Activated T-helper 2 cell treated with anti-CD3 and anti-CD28 coated beads, Interferon-gamma antibody, Interleukin-2, Interleukin-4, amounts not matched to agents 10 μg/mL and 5 μg/mL and 100 μg/mL, durations not matched to agents 14 hours and 24 hours and 36 hours (primary cell): ENCODE data around the gene RNF103. TPM values are rescaled to one million over a fixed set of nuclear protein-coding genes. Genes with fewer than 3 reads are reported as not detected.
"Not testable (repeated sequence)": the region's sequence is repeated elsewhere in the genome, so short reads cannot be mapped to it uniquely, and the experiment has no call there.

Source experiments
- DNase-seq: peaks from one replicate; pipeline ENCODE4 v3.0.0; 2021; ENCODE audit warnings: low spot score
- H3K27ac Mint-ChIP-seq: one replicate; pipeline ENCODE4 v1.8.0; 2021; ENCODE audit warnings: mixed read lengths
- H3K27me3 Mint-ChIP-seq: one replicate; pipeline ENCODE4 v1.8.0; 2021; ENCODE audit warnings: low read depth, mixed read lengths
- H3K36me3 Mint-ChIP-seq: one replicate; pipeline ENCODE4 v1.8.0; 2021; ENCODE audit warnings: low read depth, mixed read lengths
- H3K4me1 Mint-ChIP-seq: one replicate; pipeline ENCODE4 v1.8.0; 2021; ENCODE audit warnings: low read depth, mixed read lengths
- H3K4me3 Mint-ChIP-seq: one replicate; pipeline ENCODE4 v1.8.0; 2021; ENCODE audit warnings: low read depth, mild to moderate bottlenecking, moderate library complexity, mixed read lengths
- H3K9me3 Mint-ChIP-seq: one replicate; pipeline ENCODE4 v1.8.0; 2021; ENCODE audit warnings: mixed read lengths
- intact Hi-C: fragments of 100-400 bp; cut with micrococcal nuclease; formaldehyde crosslinking; loops from one replicate; pipeline ENCODE4 v1.15.1; 2023
- total RNA-seq: library from RNA; stranded (reverse); gene quantifications from 2 replicates; pipeline ENCODE4 v1.2.3, GENCODE V29; 2022

RNF103 gene
- 12.4 and 12.7 TPM in 2 replicates for total RNA-seq

DNA sequence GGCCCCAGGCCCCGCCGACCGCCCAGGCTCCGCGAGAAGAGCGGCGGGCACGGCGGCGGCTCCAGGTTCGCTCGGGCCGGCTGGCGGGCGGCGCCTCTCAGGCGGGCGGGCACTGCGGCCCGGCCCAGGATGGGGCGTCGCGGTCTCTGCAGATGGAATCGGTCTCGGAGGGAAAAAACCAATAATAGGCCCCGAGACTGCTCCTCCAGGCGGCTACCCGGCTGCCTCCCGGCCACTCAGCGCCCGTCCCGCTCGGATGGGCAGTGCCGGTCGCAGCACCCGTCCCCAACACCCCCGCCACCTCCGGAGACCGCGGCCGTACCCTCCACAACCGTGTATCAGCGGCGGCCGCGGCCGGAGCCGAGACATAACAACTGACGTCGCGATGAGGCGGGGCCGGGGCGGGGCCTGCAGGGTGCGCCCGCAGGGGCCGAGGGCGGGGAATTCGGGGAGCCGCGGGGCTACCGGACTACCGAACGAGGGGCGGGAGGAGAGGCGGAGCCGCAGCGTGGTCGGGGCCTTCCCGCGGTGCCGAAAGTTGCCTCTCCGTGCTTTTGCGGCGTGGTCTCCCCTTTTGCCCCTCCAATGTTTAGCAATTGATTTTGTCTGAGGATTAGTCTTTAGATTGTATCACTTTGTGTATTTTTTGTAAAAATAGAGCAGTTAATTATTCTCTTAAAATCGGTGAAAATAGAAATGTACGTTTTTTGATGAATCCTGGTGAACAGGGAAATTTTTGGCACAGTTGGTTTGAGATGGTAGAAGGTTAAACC is at the start of gene RNF103:
Gene RNF103, minus strand, starts transcription at position 372 of the 773 bp plus-strand sequence. CDS start 979 bp downstream, outside the sequence.
- no peaks in the 10 kb centered on the region for H3K9me3 Mint-ChIP-seq
- peaks cover 15% of the 10 kb centered on the region for H3K27me3 Mint-ChIP-seq
- H3K27ac Mint-ChIP-seq: peak within 1 kb of the TSS; percentile 94
- DNase-seq: peak; percentile 91
- H3K4me1 Mint-ChIP-seq: peaks cover 23% of the 10 kb centered on the region
- H3K4me3 Mint-ChIP-seq: peak within 1 kb of the TSS; percentile 93
- intact Hi-C loops: loop anchor here (1.0 to 5.0 kb wide), 6 partner anchors 39 to 426 kb away; partner anchors contain the start of genes CHMP3, IMMT and MRPL35
- H3K36me3 Mint-ChIP-seq: peaks cover 15% of the 10 kb centered on the region

DNA sequence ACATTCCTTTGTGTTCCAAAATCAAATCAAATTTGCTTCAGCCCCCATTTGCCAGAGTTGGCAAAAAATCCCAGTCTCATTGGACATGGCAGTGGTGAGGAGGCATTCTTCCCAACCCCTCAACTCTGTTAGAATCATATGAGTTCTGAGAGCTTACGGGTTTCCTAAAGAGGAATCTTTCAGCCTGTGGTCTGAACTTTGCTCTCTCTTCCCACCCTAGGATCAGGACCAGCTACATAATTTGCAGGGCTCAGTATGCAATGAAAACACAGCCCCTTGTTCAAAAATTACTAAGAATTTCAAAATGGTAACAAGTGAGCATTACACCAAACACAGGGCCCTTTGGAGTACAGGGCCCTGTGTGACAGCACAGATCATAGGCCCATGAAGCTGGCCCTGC is 49.3 kb upstream of the RNF103 start:
- Mint-ChIP-seq H3K27me3 (peaks cover 3% of the 10 kb centered on the region), H3K36me3 (no peaks in the 10 kb centered on the region), H3K27ac (no peak overlapping the region), H3K9me3 (no peaks in the 10 kb centered on the region), H3K4me3 (no peak overlapping the region), H3K4me1 (no peaks in the 10 kb centered on the region)
- DNase-seq: no peak
- intact Hi-C loops: no loop called here

GRCh38 chr2:86672027-86672545 is 48.4 kb upstream of the RNF103 start:
- Mint-ChIP-seq H3K27ac (no peak overlapping the region), H3K4me1 (no peaks in the 10 kb centered on the region), H3K4me3 (no peak overlapping the region), H3K9me3 (peaks cover 5% of the 10 kb centered on the region), H3K36me3 (no peaks in the 10 kb centered on the region), H3K27me3 (no peaks in the 10 kb centered on the region)
- intact Hi-C loops: no loop called here
- DNase-seq: no peak

DNA sequence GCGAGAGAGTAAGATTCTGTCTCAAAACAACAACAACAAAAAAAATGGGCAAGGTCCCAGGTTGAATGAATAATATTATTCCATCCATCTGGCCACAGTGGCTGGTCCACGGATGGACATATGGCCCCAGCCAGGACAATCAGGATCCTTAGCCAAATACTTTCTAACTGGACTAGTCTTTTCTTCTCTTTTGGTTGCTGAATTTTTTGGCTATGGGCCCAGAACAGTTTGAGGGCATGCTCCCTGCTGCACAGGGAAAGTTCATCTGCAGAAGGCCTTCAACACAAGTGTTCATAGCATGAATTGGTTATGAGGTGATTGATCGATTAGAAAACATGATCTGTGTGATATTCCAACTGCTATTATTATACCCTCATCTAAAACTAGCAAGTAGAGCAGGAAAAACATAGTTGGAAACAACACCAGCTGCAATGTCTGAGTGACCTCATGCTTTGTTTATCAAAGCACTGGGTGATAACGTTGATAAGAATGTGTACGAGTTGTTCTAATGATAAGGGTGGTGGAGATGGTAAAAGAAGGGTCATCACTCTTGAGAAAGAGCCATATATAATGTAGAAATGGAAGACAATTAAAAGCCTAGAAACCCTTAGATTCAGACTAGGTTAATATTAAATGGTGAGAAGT is 47.8 kb upstream of the RNF103 start:
- intact Hi-C loops: no loop called here
- H3K4me1 Mint-ChIP-seq: no peaks in the 10 kb centered on the region

DNA sequence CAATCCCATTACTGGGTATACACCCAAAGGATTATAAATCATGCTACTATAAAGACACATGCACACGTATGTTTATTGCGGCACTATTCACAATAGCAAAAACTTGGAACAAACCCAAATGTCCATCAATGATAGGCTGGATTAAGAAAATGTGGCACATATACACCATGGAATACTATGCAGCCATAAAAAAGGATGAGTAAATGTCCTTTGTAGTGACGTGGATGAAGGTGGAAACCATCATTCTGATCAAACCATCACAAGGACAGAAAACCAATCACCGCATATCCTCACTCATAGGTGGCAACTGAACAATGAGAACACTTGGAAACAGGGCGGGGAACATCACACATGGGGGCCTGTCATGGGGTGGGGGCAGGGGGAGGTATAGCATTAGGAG is 45.7 kb upstream of the RNF103 start:
- H3K36me3 Mint-ChIP-seq, H3K4me3 Mint-ChIP-seq, H3K4me1 Mint-ChIP-seq, H3K27ac Mint-ChIP-seq, H3K9me3 Mint-ChIP-seq, intact Hi-C loops, H3K27me3 Mint-ChIP-seq, DNase-seq: not testable (repeated sequence)

More for the DNA sequence above, 47.8 kb upstream of the RNF103 start:
- Mint-ChIP-seq H3K27ac (no peak overlapping the region), H3K9me3 (peaks cover 5% of the 10 kb centered on the region), H3K36me3 (no peaks in the 10 kb centered on the region), H3K4me3 (no peak overlapping the region), H3K27me3 (no peaks in the 10 kb centered on the region)
- no peak for DNase-seq

- Mint-ChIP-seq H3K9me3 (peaks cover 20% of the 10 kb centered on the region), H3K4me1 (no peaks in the 10 kb centered on the region), H3K27ac (no peak overlapping the region), H3K36me3 (no peaks in the 10 kb centered on the region), H3K4me3 (no peak overlapping the region), H3K27me3 (peaks cover 1% of the 10 kb centered on the region)
- DNase-seq: no peak
- intact Hi-C loops: no loop called here
These were observed 37.7 kb upstream of the RNF103 start for GRCh38 chr2:86661333-86661732.

DNA sequence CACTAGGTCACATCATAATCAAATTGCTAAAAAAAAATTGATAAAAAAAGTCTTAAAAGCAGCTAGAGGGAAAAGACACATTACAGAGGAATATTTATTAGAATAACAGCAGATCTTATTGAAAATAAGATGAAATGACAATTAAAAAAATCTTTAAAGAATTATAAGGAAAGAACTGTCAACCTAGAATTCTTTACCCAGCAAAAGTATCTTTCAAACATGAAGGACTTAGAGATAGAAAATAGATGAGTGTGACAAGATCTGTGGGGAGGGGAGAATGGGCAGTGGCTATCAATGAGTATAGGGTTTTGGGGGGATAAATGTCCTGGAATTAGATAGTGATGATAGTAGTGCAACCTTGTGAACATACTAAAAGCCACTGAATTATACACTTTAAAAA is 26.5 kb upstream of the RNF103 start:
- peaks cover 14% of the 10 kb centered on the region for H3K9me3 Mint-ChIP-seq
- intact Hi-C loops: no loop called here
- H3K36me3 Mint-ChIP-seq: no peaks in the 10 kb centered on the region
- H3K4me3 Mint-ChIP-seq: no peak overlapping the region
- no peaks in the 10 kb centered on the region for H3K27me3 Mint-ChIP-seq
- H3K27ac Mint-ChIP-seq: no peak overlapping the region
- H3K4me1 Mint-ChIP-seq: no peaks in the 10 kb centered on the region
- DNase-seq: no peak

DNA sequence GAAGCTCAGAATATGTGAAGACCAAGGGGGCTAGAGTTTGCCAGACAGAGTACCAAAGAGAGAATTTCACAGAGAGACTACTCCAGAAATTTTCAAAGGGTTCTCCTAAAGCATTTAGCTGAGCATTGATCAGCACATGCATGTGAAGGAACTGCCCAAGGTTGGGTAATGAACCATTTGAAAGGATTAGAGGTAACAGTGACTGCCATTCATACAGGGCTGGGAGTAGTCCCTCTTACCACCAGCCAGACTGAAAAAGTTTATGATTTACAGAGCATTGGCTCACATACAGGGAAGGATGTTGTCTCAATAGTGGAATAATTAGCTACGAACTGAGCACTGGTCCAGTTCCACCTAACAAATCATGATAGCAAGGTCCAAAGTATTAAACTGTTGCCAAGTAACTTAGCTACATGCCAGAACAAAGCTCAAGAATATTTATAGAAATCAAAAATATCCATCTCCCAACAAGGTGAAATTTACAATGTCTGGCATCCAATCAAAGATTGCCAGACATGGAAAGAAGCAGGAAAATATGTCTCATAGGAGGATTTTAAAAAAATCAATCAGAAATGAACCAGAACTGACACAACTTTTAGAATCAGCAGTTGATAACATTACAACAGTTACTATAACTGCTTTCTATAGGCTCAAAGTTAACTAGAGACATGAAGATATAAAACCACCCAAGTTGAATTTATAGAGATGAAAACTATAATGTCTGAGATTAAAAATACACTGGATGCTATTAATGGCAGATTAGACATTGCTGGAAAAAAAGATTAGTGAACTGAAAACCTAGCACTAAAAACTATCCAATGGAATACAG is 25.7 kb upstream of the RNF103 start:
- Mint-ChIP-seq H3K4me3 (no peak overlapping the region), H3K27me3 (peaks cover 2% of the 10 kb centered on the region), H3K36me3 (no peaks in the 10 kb centered on the region), H3K9me3 (peaks cover 14% of the 10 kb centered on the region), H3K27ac (no peak overlapping the region), H3K4me1 (no peaks in the 10 kb centered on the region)
- DNase-seq: no peak
- intact Hi-C loops: no loop called here

DNA sequence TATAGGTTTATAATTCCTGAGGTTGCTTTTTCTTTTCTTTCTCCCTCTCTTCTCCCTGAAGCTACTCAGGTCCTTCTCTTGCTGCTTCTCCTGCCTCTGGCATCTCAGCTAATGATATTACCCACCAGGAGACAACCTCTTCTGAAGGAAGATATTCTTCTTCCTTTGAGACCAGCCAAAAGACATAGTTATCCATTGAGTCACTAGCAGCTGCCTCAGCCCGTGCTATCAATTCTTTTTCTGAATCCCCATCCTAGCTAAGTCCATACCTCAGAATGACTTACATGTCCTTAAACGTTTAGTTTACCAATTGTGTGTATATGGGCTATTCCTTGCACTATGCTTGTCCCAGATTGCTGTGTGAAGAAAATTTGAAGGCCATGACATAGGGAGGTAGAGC is 25.0 kb upstream of the RNF103 start:
- no peak overlapping the region for H3K27ac Mint-ChIP-seq
- no peak overlapping the region for H3K4me3 Mint-ChIP-seq
- intact Hi-C loops: no loop called here
- no peaks in the 10 kb centered on the region for H3K4me1 Mint-ChIP-seq
- no peaks in the 10 kb centered on the region for H3K36me3 Mint-ChIP-seq
- no peak for DNase-seq
- H3K27me3 Mint-ChIP-seq: peaks cover 2% of the 10 kb centered on the region
- H3K9me3 Mint-ChIP-seq: peaks cover 14% of the 10 kb centered on the region

DNA sequence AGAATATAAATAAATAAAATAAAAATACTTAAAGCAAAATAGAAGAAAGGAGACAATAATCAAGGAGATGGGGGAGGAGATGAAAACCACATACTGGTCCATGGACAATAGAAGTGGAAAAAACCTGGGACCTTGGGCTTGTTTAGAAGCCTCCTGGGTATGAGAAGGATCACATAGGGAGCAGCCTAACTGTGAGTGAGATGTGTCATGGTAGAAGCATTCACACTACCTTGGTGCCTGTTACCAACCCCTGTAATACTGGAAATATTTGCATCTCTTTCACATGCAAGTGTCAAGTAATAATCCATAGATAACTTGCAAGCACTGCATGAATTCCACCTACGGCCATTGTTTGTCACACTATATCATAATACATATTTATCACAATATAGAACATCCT is 23.2 kb upstream of the RNF103 start:
- intact Hi-C loops: no loop called here
- Mint-ChIP-seq H3K9me3 (peaks cover 14% of the 10 kb centered on the region), H3K27ac (no peak overlapping the region), H3K36me3 (no peaks in the 10 kb centered on the region), H3K4me3 (no peak overlapping the region), H3K27me3 (peaks cover 8% of the 10 kb centered on the region), H3K4me1 (no peaks in the 10 kb centered on the region)
- DNase-seq: no peak

GRCh38 chr2:86646329-86646728 is 22.7 kb upstream of the RNF103 start:
- Mint-ChIP-seq H3K36me3 (no peaks in the 10 kb centered on the region), H3K4me1 (no peaks in the 10 kb centered on the region), H3K4me3 (no peak overlapping the region), H3K27me3 (peaks cover 8% of the 10 kb centered on the region), H3K27ac (no peak overlapping the region), H3K9me3 (peaks cover 14% of the 10 kb centered on the region)
- DNase-seq: no peak
- intact Hi-C loops: no loop called here

DNA sequence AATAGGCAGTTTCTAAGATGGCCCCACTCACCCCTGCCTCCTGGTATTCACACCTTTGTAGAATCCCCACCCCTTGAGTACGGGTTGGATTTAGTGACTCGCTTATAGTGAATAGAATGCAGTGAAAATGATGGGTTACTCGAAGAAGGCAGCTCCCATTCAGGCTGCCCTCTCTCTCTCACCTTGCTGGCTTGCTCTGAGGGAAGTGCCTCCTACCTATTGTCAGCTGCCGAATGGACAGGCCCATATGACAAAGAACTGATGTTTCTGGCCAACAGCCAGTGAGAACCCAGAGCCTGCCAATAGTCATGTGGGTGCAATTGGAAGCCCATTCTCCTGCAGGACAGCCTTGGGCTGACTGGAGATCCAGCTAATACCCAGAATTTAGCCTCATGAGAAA is 22.1 kb upstream of the RNF103 start:
- Mint-ChIP-seq H3K27ac (no peak overlapping the region), H3K9me3 (peaks cover 14% of the 10 kb centered on the region), H3K4me3 (no peak overlapping the region), H3K36me3 (no peaks in the 10 kb centered on the region), H3K4me1 (no peaks in the 10 kb centered on the region), H3K27me3 (peaks cover 8% of the 10 kb centered on the region)
- no peak for DNase-seq
- intact Hi-C loops: no loop called here
